GM21515 (cell line): ENCODE results near the gene AKT1.
"Not testable (repeated sequence)": the region's sequence is repeated elsewhere in the genome, so short reads cannot be mapped to it uniquely, and the experiment has no call there.

Experiments used
- ATAC-seq: cut with Tn5 transposase; IDR thresholded peaks from one replicate; pipeline ENCODE4 v1.9.1; 2021; ENCODE audit not compliant: unreplicated experiment

AKT1 gene

DNA sequence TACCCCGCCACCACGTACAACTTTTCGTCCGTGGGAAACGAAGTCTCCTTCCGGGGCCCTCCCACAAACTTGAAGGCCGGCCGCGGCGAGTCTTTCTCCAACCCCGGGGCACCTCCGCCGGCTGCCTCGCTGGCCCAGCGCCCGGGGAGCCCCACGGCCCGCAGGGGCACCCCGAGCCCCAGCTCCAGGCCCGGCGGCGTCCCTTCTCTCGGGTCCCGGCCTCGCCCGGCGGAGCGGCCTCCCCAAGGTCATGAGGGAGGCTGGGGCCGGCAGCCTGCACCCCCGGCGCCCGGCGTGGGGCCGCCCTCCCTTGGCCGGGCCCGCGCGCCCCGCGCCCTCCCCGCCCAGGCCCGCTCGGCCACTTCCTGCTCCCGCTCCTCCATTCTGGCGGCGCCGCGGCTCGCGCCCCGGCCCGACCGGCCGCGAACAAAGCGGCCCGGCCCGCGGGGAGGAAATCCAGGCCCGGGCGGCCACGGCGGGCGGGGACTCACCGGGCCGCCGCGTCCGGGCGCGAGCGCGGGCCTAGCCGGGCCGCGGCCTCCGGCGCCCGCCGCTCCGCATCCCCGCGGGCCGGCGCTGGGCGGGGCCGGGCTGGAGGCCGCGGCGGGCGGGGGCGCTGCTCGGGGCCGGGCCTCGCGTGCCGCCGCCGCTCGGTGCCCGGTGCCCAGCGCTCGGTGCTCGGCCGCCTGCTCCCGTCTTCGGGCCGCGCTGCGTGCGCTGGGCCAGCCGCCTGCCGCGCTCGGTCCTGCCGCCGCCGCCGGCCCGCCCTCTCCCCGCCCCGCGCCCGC, at the start of gene AKT1:
TSS of gene AKT1 (minus strand) at position 756 of the 788 bp plus-strand sequence. CDS start 3,105 bp downstream, outside the sequence.
- ATAC-seq = no peak

DNA sequence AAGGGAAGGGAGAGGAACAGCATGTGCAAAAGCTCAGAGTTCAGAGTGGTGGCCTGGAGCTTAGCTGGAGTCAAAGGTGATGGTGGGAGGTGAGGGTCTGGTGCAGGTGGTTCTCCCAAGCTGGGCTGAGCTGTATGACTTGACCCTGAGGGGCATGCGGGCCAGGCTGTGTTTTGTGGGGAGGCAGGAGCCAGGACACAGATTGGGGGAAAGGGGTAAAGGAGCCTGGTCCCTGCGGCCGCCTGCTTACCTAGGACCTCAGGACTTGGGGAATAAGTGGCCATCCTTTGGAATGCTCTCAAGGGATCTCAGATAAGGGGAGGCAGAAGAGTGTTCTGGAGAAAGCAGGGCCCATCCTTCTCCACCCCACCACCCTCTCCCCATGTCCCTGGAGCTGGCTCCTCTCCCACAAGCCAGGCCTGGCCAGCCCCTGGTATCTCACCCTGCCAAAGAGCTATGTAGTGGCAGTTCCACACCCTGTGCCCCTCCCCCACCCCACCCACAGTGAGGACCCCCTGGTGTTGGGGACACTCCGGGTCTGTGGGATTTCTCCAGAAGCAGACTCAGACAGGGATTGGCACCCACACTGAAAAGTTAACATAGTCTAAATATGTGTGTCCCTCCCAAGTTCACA, 49.6 kb upstream of the AKT1 start:
- ATAC-seq = no peak

DNA sequence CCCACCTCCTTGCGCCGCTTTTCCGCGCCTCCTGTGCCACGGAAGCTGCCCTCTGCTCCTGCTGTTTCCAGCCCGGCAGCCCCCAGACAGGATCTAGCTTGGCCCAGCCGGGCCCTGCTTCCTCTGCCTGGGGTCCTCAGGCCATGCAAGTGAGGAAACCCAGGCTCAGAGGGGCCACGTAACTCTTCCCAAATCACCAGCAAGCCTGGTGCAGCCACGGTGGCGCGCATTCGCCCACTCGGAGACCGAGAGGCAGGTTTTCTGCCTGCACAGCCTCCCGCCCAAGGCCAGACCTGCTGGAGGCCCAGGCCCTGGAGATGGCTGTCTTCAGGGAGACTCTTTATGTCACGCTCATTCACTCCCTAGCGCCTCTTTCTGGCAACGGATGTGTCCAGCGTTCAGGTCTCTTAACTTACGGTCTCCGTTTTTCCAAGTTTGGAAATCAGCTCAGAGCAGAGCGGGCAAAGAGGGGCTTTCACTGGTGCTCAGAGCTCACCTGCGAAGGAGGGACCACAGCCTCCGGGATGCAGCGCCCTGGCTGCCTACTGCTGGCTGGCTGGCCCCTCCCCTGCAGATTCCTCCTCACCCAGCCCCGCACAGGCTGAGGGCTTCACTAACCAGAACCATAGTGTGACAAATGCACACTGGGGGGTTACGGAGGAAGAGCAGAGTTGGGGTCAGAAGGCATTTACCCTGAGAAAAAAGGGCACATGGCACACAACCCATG, 48.9 kb upstream of the AKT1 start:
- ATAC-seq = no peak

DNA sequence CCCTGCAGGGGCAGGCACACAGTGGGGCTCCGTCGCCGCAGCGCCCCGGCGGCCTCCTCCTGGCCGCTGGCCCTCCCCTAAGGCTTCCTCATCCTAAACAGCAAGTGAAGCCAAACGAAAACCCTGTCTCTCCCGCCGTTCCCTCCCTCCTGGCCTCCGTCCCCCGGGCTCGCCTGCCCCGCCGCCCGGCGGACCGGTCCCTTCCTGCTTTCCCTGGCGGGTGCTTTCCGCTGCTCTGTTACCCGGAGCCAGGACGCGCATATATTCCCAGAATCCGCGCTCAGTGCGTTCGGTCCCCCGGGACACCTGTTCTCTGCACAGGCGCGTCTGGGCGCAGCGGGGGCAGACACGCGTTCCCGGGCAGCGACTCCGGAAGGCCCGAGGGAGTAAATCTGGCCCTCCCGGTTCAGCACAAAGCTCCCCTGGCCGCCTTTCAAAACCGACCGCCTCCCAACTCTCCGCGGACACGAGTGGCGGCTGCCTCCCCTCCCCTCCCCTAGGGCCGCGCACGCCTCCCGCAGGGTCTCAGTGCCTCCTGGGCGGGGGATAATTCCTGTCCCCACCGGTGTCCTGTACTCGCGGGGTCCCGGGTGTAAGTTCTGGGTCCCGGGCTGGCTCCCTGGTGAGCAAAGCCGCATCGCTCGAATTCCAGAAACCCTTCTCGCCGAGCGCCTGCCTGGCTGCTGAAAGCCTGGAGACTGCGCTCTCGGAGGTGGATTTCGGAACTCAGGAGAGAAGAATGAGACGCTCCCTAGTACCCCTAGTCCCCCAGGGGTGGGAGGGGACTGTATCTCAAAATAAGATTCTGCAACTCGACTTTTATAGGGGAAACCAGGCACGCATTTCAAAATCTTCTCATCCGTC, 48.1 kb upstream of the AKT1 start:
- no peak for ATAC-seq

DNA sequence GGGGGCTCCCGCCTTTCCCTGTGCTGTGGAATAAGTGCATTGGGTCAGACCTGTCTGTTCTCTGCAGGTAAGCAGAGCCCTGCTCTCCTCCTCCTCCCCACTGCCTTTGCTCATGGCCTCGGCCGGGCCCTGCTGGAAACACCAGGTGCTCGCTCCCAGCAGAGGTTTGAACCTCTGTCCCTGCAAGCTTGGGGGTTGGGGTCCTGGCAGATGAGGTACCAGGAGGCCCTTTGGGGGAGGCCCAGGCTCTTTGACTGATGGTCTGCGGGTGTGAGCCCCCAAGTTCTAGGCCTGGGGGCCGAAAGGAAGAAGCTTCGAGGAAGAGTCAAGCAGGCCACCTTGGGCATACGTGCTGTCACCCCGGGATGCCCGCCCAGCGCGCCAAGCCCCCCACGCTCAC, 47.5 kb upstream of the AKT1 start:
- no peak for ATAC-seq

DNA sequence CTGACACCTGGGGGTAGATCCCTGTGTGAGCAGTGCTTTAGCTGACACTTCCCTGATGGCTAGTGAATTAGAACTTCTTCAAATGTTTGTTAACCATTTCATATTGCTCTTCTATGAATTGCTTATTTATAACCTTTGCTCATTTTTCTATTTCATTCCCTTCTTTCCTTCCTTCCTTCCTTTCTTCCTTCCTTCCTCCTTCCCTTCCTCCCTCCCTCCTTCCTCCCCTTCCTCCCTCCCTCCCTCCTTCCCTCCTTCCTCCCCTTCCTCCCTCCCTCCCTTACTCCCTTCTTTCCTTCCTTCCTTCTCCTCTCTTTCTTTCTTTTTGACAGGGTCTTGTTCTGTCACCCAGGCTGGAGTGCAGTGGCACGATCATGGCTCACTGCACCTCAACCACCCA, 46.2 kb upstream of the AKT1 start:
- ATAC-seq = no peak

DNA sequence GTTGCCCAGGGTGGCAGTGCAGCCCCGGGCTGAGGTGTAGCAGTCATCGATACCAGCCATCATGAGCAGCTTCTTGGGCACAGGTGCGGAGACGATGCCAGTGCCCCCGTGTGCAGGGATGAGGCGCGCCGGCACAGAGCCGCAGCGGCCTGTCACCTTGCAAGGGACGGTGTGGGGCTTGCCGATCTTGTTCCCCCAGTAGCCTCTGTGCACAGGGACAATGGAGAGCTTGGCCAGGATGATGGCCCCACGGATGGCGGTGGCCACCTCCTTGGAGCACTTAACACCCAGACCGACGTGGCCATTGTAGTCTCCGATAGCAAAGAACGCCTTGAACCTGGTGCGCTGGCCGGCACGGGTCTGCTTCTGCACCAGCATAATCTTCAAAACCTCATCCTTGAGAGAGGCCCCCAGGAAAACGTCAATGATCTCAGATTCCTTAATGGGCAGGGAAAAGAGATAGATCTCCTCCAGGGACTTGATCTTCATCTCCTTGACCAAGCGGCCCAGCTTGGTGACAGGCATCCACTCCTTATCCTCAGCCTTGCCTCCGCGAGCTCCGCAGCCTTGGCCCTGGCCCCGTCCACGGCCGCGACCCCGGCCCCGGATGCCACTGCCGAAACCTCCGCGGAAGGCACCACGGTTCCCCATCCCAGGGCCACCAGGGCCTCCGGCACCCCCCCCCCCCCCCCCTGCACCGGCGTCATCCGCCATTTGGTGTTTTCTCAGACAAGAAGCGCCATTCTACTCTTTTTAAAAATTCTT, 40.8 kb upstream of the AKT1 start:
- not testable (repeated sequence) for ATAC-seq

DNA sequence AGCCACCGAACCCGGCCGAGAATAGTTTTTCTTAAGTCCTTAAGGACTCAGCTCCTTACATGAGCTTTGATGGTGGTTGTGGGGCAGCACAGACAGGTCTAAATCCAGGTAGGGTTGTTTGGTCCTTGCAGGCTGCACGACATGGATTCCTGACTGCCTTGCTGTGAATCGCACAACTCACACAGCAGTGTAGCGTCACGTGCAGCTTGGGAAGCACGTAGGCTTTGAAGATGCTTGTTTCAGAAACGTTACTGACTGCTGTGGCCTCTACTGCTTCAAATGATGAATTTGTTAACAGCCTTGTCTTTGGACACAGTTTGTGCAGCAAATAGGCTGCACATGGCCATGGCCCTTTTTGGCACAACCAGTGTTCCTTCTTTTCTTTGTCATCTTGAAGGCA, 35.2 kb upstream of the AKT1 start:
- no peak for ATAC-seq

DNA sequence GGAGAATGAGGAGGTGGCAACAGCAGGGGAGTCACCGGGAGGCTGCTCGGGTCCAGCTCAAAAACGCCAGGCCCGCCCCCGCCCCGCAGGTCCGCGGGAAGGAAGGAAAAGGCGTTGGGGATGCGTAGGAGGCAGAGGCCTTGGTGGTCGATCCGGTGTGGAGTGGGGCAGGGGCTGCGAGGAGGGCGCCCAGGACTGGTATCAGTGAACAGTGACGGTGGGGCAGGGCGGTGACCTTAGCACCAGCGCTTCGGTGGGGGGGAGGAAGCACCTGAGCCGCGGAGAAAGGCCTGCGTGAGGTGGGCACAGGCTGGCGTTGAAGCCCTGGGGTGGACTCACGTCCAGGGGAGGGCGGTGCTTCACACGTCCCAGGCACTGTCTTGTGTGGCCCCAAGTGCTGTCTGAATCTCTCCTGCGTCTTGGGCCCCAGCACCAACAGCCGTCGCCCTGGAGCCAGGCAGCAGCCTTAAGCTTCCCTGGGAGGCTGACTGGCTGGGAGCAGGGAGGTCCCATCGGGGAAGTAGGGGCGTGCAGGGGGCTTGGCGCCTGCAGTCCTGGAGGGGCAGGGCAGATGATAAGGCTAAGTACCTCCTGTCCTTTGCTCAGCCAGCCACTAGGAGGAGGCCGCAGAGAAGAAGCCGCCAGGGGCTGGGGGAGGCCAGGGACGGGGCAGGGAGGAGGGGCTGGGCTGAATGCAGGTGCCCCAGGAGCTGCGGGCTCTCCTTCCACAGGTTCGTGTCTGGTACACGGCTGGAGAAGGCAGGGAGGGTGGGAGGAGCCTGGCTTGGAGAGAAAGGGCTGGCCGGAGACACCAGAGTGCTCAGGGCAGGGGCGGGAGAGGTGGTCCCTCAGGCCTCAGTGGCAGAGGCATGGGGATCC, 31.9 kb upstream of the AKT1 start:
- no peak for ATAC-seq

DNA sequence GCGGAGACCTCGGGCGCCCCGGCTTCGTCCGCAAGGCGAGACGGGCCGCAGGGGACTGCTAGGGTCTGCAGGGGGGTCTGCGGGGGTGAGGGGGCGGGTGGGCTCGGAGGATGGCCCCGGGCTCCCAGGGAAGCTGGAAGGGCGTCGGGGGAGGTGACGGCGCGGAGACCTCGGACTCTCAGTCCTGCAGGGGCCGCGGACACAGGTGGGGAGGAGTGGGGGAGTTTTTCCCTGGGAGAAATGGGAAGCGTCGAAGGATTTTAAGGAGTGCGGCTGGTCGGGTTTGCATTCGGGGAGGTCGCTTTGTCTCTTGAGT, 31.3 kb upstream of the AKT1 start:
- ATAC-seq = no peak

DNA sequence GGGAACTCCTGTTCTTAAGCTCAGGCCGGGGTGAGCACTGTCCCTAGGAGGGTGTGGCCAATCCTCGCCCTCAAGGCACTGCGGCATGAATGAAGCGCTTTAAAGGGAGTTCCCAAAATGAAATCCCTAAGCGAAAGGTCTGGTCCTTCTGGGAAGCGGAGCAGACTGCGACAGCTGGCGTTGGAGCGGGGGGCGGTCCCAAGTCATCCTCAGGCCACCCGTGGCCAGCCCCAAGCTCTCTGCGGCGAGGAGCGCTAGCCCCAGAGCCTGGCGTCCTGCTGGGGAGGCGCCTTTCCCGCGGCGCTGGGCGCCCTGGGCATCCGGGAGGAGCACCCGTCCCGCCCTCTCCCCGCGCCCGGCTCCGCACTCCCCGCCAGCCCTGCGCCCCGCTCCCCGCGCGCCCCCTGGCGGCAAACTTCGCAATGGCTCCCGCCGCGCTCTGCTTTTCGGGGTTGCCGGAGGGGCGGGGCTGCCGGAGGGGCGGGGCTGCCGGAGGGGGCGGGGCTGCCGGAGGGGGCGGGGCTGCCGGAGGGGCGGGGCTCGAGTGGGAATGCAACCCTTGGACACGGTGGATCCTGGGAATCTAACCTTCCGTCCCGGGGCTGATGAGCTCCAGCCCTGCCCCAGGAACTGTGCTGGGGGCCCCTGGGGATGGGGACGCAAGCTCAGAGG, 30.8 kb upstream of the AKT1 start:
- ATAC-seq = peak; percentile 75

DNA sequence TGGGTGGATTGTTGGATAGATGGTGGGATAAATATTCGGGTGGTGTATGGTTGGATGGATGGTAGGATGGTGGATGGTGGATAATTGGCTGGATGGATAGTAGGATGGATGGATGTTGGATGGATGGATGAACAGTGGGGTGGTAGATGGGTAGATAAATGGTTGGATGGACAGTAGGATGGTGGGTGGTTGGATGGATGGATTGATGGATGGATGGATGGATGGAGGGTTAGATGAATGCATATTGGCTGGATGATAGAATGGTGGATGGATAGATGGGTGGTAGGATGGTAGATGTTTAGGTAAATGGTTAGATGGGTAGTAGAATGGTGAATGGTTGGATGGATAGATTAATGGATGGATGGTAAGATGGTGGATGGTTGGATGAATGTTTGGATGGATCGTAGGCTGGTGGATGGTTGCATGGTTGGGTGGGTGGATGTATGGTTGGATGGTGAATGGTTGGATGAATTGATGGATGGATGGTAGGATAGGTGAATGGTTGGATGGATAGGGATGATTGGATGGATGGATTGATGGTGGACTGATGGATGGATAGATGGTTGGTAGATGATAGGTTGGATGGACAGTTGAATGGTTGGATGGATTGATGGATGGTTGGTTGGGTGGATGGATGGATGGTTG, 28.9 kb upstream of the AKT1 start:
- ATAC-seq = no peak

DNA sequence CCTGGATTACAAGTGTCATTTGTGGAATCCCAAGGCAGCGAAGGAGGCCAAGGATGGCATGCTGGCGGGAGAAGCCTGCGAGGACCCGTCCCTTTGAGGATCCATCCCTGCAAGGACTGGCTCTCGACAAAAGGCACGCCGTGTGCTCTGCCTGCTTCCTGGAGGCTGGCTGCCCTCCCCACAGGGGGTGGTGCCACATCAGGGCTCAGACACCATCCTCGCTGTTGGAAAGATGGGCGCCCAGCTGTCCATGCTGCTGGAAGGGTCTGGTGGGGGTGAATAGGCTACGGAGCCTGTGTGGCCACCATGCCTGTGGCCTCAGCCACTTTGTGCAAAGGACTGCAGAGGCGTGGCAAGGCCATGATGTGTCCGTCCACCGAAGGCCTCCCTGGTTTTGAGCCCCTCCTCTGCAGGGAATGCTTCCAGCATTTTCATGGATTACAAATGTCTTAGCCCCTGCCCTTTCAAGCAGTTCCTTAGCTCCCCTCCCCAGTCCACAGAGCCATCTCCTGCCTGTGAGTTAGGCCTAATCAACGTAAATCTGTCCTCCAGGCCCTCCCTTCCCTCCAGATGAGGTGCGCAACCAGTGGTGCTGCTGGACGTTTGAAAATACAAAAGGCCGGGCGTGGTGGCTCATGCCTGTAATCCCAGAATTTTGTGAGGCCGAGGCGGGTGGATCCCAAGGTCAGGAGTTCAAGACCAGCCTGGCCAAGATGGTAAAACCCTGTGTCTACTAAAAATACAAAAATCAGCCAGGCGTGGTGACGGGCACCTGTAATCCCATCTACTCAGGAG, 27.5 kb upstream of the AKT1 start:
- no peak for ATAC-seq

DNA sequence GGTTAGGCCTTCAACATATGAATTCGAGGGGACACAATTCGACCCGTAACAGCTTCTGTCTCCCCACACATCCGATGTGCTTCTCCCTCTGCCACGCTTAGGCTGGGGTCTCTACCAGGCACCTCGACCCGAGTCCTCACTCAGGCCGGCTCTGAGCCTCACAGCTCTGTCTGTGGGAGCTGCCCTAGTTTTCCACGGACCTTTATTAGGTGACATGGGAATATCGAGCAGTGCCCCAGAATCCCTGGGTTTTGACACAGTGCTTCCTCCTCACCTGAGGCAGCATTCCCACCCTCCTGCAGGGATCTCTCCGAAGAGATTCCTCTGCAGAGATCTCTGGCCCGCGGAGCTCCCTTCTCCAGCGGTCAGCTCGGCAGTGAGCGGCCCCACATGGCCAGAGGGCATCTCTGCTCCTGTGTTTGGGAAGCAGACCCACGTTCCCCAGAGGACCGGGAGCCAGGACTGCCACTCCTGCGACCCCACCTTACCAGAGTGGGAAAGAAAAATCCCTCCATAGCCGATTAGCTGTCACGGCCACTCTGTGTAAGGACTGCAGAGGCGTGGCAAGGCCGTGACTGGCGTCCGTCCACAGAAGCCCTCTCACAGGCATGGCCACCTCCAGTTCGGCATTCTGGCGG, 26.5 kb upstream of the AKT1 start:
- ATAC-seq = no peak

DNA sequence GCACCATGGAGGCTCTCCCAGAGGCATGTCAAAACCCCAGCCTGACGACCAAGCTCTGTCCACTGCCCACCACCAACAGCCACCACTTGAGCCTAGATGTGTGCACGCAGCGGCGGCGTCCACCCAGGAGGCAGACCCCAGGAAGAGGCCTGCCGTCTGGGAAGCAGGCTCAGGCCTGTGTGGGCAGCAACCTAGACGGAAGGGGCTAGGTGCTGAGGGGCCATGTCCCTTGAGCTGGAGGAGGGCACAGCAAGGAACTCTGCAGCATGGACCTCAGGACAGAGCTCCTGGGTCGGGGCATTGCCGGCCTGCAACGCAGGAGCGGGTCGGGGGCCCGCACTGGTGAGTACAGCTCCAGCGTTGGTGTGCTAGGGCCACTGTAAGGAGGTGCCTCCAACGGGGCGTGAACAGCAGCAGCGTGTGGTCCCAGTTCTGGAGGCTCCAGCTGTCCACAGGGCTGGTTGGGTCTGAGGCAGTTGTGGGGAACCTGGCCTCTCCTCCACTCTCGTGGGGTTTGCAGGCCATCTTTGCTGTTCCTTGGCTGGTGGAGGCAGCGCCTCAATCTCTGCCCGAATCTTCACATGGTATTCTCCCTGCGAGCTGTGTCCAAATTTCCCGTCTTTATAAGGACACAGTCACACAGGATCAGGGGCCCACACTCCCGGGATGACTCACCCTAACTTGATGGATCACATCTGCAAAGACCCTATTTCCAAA, 25.8 kb upstream of the AKT1 start:
- no peak for ATAC-seq

DNA sequence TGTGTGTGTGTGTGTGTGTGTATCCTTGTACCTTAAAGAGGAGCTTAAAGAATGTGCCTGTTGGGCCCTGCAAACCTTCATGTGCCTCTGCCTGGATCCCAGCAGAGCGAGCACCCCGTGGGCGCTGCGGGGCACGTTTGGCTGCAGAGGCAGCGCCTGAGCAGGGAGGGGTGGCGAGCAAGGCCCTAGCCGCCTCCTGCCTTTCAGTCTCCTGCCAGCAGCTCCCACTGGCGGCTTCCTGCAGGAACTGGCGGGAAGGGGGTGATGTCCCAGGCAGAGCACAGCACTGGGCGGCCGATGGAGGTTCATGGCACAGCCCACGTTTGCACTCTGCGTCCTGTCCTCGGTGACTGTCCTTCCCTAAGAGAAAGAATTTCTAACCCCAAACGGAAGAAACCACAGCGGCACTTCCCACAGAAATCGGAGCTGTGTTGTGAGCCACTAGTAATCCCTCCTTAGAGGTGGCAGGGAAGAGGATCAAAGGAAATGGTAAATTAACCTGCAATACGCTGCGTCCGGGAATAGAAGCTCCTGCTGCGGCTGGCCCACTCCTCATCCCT, 25.2 kb upstream of the AKT1 start:
- ATAC-seq = no peak
